SK-N-SH treated with all-trans-retinoic acid at 6 μM for 48 hours (cell line): Measurements from ENCODE around the gene SIAH2.

ENCODE experiments used
- ATAC-seq: fragments of 200-7000 bp; cut with Tn5 transposase; 3 replicates; pipeline ENCODE4 v1.9.1; 2020; ENCODE audit warnings: mild to moderate bottlenecking, moderate library complexity
- ARNTL ChIP-seq: fragments of 450-650 bp; formaldehyde crosslinking; IDR thresholded peaks from 2 replicates; pipeline ENCODE4 v1.5.0; 2020; ENCODE audit warnings: low read depth, mild to moderate bottlenecking, moderate library complexity, borderline replicate concordance
- BACH2 ChIP-seq: fragments of 250-450 bp; sonication (Bioruptor Pico); IDR thresholded peaks from 2 replicates; pipeline ENCODE4 v1.9.0; 2021; ENCODE audit warnings: mild to moderate bottlenecking, borderline replicate concordance
- CREB5 ChIP-seq: fragments of 250-450 bp; sonication (Bioruptor Pico); IDR thresholded peaks from 2 replicates; pipeline ENCODE4 v1.5.1; 2020; ENCODE audit warnings: low read depth, mild to moderate bottlenecking, moderate library complexity
- CSDC2 ChIP-seq: fragments of 250-450 bp; sonication (Bioruptor Pico); IDR thresholded peaks from 2 replicates; pipeline ENCODE4 v1.5.0; 2020; ENCODE audit warnings: mild to moderate bottlenecking, moderate library complexity
- CSRNP3 ChIP-seq: fragments of 250-450 bp; sonication (Bioruptor Pico); IDR thresholded peaks from 2 replicates; pipeline ENCODE4 v1.5.1; 2021; ENCODE audit warnings: mild to moderate bottlenecking, moderate library complexity
- ESRRG ChIP-seq: fragments of 250-450 bp; sonication (Bioruptor Pico); IDR thresholded peaks from 2 replicates; pipeline ENCODE4 v1.6.1; 2021; ENCODE audit warnings: mild to moderate bottlenecking
- GLIS3 ChIP-seq: fragments of 250-450 bp; sonication (Bioruptor Pico); IDR thresholded peaks from 2 replicates; pipeline ENCODE4 v1.5.0; 2020; ENCODE audit warnings: mild to moderate bottlenecking, moderate library complexity
- ISL1 ChIP-seq: fragments of 250-450 bp; sonication (Bioruptor Pico); IDR thresholded peaks from 2 replicates; pipeline ENCODE4 v2.1.2; 2022; ENCODE audit warnings: mild to moderate bottlenecking, moderate library complexity
- OSR1 ChIP-seq: fragments of 250-450 bp; sonication (Bioruptor Pico); IDR thresholded peaks from 2 replicates; pipeline ENCODE4 v1.8.0; 2022; ENCODE audit warnings: moderate library complexity, mild to moderate bottlenecking, inconsistent platforms
- PATZ1 ChIP-seq: fragments of 250-450 bp; sonication (Bioruptor Pico); IDR thresholded peaks from 2 replicates; pipeline ENCODE4 v1.8.0; 2020; ENCODE audit warnings: mild to moderate bottlenecking, moderate library complexity, borderline replicate concordance
- PPARA ChIP-seq: fragments of 250-450 bp; sonication (Bioruptor Pico); IDR thresholded peaks from 2 replicates; pipeline ENCODE4 v1.5.0; 2020; ENCODE audit warnings: mild to moderate bottlenecking, borderline replicate concordance
- RARB ChIP-seq: fragments of 250-450 bp; sonication (Bioruptor Pico); IDR thresholded peaks from 2 replicates; pipeline ENCODE4 v1.8.0; 2021; ENCODE audit warnings: mild to moderate bottlenecking, moderate library complexity
- SNAI2 ChIP-seq: fragments of 250-450 bp; sonication (Bioruptor Pico); IDR thresholded peaks from 2 replicates; pipeline ENCODE4 v1.5.0; 2020; ENCODE audit warnings: mild to moderate bottlenecking, moderate library complexity
- TOX ChIP-seq: fragments of 250-450 bp; sonication (Bioruptor Pico); IDR thresholded peaks from 2 replicates; pipeline ENCODE4 v1.8.0; 2021; ENCODE audit warnings: mild to moderate bottlenecking, moderate library complexity, borderline replicate concordance
- ZC3H10 ChIP-seq: fragments of 250-450 bp; sonication (Bioruptor Pico); IDR thresholded peaks from 2 replicates; pipeline ENCODE4 v1.5.1; 2021; ENCODE audit warnings: mild to moderate bottlenecking, moderate library complexity
- ZFP3 ChIP-seq: fragments of 250-450 bp; sonication (Bioruptor Pico); IDR thresholded peaks from 2 replicates; pipeline ENCODE4 v1.5.0; 2020; ENCODE audit warnings: mild to moderate bottlenecking, moderate library complexity
- ZFP30 ChIP-seq: fragments of 450-650 bp; formaldehyde crosslinking; IDR thresholded peaks from 2 replicates; pipeline ENCODE4 v1.5.0; 2022; ENCODE audit warnings: mild to moderate bottlenecking, moderate library complexity
- ZNF565 ChIP-seq: fragments of 450-650 bp; formaldehyde crosslinking; conservative IDR thresholded peaks from 2 replicates; pipeline ENCODE4 v1.5.0; 2020; ENCODE audit warnings: low read depth, mild to moderate bottlenecking, moderate library complexity
- ZNF70 ChIP-seq: fragments of 450-650 bp; formaldehyde crosslinking; IDR thresholded peaks from 2 replicates; pipeline ENCODE4 v1.5.0; 2020; ENCODE audit warnings: mild to moderate bottlenecking, moderate library complexity
- ZNF8 ChIP-seq: fragments of 450-650 bp; formaldehyde crosslinking; IDR thresholded peaks from 2 replicates; pipeline ENCODE4 v1.5.0; 2020; ENCODE audit warnings: mild to moderate bottlenecking, moderate library complexity

Gene SIAH2

GRCh38 chr3:150697646-150698045 is 65.3 kb downstream of the SIAH2 start:
- TF ChIP-seq GLIS3 (CRISPR knock-in tag) (no peak), SNAI2 (CRISPR knock-in tag) (no peak), CREB5 (no peak), RARB (no peak), ZFP30 (CRISPR knock-in tag) (no peak), ZFP3 (CRISPR knock-in tag) (no peak), PPARA (CRISPR knock-in tag) (no peak), ISL1 (CRISPR knock-in tag) (no peak), ESRRG (CRISPR knock-in tag) (no peak)

GRCh38 chr3:150691414-150692040 is 71.4 kb downstream of the SIAH2 start:
- no peak for ATAC-seq
- TF ChIP-seq ZNF70 (no peak), ZNF8 (CRISPR knock-in tag) (no peak), ESRRG (CRISPR knock-in tag) (no peak), OSR1 (no peak), GLIS3 (CRISPR knock-in tag) (no peak), ZC3H10 (CRISPR knock-in tag) (no peak), ZFP3 (CRISPR knock-in tag) (no peak), CSDC2 (no peak), CSRNP3 (CRISPR knock-in tag) (no peak), SNAI2 (CRISPR knock-in tag) (no peak), CREB5 (no peak), TOX (no peak), ZNF565 (no peak), BACH2 (CRISPR knock-in tag) (no peak), PATZ1 (CRISPR knock-in tag) (no peak), ISL1 (CRISPR knock-in tag) (no peak), ARNTL (CRISPR knock-in tag) (no peak), ZFP30 (CRISPR knock-in tag) (no peak), PPARA (CRISPR knock-in tag) (no peak)

More at GRCh38 chr3:150697646-150698045, 65.3 kb downstream of the SIAH2 start:
- ATAC-seq: no peak
